Measurements from ENCODE around the gene CASZ1.

CASZ1 gene

GRCh38 chr1:10824821-10825540, 28.5 kb upstream of the CASZ1 start:
- no peak for DNase-seq (ENCODE audit: low read depth in 2 of 2)

- no peak for DNase-seq (ENCODE audit: low read depth in 2 of 2)
These were observed 26.6 kb upstream of the CASZ1 start for GRCh38 chr1:10823000-10823401.

GRCh38 chr1:10821388-10821787, 24.9 kb upstream of the CASZ1 start:
- DNase-seq (ENCODE audit: low read depth in 2 of 2), result no peak

- DNase-seq (ENCODE audit: low read depth in 2 of 2), result no peak
These were observed 24.0 kb upstream of the CASZ1 start for GRCh38 chr1:10820422-10820821.

GRCh38 chr1:10819198-10819901, 22.9 kb upstream of the CASZ1 start:
- no peak for DNase-seq (ENCODE audit: low read depth in 2 of 2)

GRCh38 chr1:10818262-10819197, 22.1 kb upstream of the CASZ1 start:
- DNase-seq (ENCODE audit: low read depth in 2 of 2), result no peak

GRCh38 chr1:10816743-10817369, 20.4 kb upstream of the CASZ1 start:
- no peak for DNase-seq (ENCODE audit: low read depth in 2 of 2)

- DNase-seq (ENCODE audit: low read depth in 2 of 2), result no peak
These were observed 19.8 kb upstream of the CASZ1 start for GRCh38 chr1:10816233-10816632.

GRCh38 chr1:10815858-10816195, 19.4 kb upstream of the CASZ1 start:
- DNase-seq (ENCODE audit: low read depth in 2 of 2), result no peak

GRCh38 chr1:10814976-10815857, 18.8 kb upstream of the CASZ1 start:
- DNase-seq (ENCODE audit: low read depth in 2 of 2), result no peak

- no peak for DNase-seq (ENCODE audit: low read depth in 2 of 2)
These were observed 17.9 kb upstream of the CASZ1 start for GRCh38 chr1:10814312-10814711.

GRCh38 chr1:10813799-10814198, 17.4 kb upstream of the CASZ1 start:
- no peak for DNase-seq (ENCODE audit: low read depth in 2 of 2)

GRCh38 chr1:10812387-10812915, 16.0 kb upstream of the CASZ1 start:
- DNase-seq (ENCODE audit: low read depth in 2 of 2), result no peak

GRCh38 chr1:10808441-10808840, 12.0 kb upstream of the CASZ1 start:
- no peak for DNase-seq (ENCODE audit: low read depth in 2 of 2)

GRCh38 chr1:10806966-10807365, 10.5 kb upstream of the CASZ1 start:
- no peak for DNase-seq (ENCODE audit: low read depth in 2 of 2)

- no peak for DNase-seq (ENCODE audit: low read depth in 2 of 2)
These were observed 7.8 kb upstream of the CASZ1 start for GRCh38 chr1:10803971-10804820.

- DNase-seq (ENCODE audit: low read depth in 2 of 2), result no peak
These were observed 6.7 kb upstream of the CASZ1 start for GRCh38 chr1:10802944-10803715.

GRCh38 chr1:10800778-10801177, 4.3 kb upstream of the CASZ1 start:
- no peak for DNase-seq (ENCODE audit: low read depth in 2 of 2)

GRCh38 chr1:10799726-10800125, 3.3 kb upstream of the CASZ1 start:
- no peak for DNase-seq (ENCODE audit: low read depth in 2 of 2)
